ENCODE results near the gene TMEM164.

TMEM164 gene

GRCh38 chrX:110210417-110211139, 207.7 kb downstream of the TMEM164 start:
- no peak for DNase-seq (ENCODE audit: low read depth)

GRCh38 chrX:110211340-110211739, 208.4 kb downstream of the TMEM164 start:
- DNase-seq (ENCODE audit: low read depth), result no peak

- DNase-seq (ENCODE audit: low read depth), result no peak
Measured at GRCh38 chrX:110212299-110212698, 209.4 kb downstream of the TMEM164 start.

- no peak for DNase-seq (ENCODE audit: low read depth)
Measured at GRCh38 chrX:110213183-110213582, 210.3 kb downstream of the TMEM164 start.

GRCh38 chrX:110214684-110215083, 211.8 kb downstream of the TMEM164 start:
- no peak for DNase-seq (ENCODE audit: low read depth)

- no peak for DNase-seq (ENCODE audit: low read depth)
Measured at GRCh38 chrX:110215411-110215810, 212.5 kb downstream of the TMEM164 start.

GRCh38 chrX:110216027-110216426, 213.1 kb downstream of the TMEM164 start:
- no peak for DNase-seq (ENCODE audit: low read depth)

- no peak for DNase-seq (ENCODE audit: low read depth)
Measured at GRCh38 chrX:110218591-110218990, 215.7 kb downstream of the TMEM164 start.

GRCh38 chrX:110219920-110220319, 217.0 kb downstream of the TMEM164 start:
- DNase-seq (ENCODE audit: low read depth), result no peak

- no peak for DNase-seq (ENCODE audit: low read depth)
Measured at GRCh38 chrX:110222497-110223257, 219.8 kb downstream of the TMEM164 start.

GRCh38 chrX:110224926-110225617, 222.2 kb downstream of the TMEM164 start:
- DNase-seq (ENCODE audit: low read depth), result no peak

- no peak for DNase-seq (ENCODE audit: low read depth)
Measured at GRCh38 chrX:110226931-110227330, 224.0 kb downstream of the TMEM164 start.
